ENCODE data around the gene TTLL11. TPM values are rescaled to one million over a fixed set of nuclear protein-coding genes. Genes with fewer than 3 reads are reported as not detected.

TTLL11 gene
- total RNA-seq, 1 experiment from 2014 or later, result 3.8 TPM

DNA sequence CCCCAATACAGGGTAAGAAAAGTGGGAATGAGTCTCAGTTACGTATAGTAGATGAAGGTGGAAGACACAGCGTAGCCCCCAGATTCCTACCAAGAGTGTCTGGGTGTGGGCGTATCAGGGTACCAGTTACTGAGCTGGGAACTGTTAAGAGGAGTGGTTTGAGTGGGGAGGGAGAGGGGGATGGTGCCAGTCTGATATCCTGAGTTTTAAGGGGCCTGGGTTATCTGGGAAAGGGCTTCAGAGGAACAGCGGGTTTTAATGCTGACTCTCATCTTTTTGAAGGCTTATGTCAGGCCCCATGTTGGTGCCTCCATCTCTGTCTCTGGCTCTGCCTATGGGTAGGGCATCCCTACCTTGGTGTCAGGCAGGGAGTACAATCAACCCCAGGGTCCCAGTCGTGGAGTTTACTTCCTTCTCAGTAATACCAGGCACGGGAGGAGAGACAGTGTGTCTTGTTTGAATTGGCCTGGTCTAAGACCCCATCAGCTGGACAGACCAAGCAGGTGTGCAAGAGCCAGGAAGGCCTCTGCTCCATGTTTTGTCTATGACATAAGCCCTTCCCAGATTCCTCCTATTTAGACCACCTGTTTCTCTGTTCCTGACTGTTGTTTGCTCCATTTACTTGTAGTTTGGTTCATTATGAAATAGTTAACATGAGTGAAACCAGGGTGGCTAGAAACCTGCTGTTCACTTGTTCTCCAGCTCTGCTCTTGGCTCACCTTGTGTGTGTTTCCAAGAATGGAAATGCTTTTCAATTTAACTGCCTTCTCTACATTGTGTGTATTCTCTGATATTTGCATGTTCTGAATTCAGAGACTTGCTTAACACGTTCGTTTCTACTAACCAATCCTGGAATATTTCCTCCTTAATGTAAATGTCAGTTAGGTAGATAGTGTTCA is 316.1 kb downstream of the TTLL11 start:
- DNase-seq (ENCODE audit: low read depth in 1 of 2, low spot score in 2 of 2), result no peak
- Histone ChIP-seq H3K27me3 (replicated peaks) (no peaks in the 10 kb centered on the region), H3K4me1 (replicated peaks) (peaks cover 1% of the 10 kb centered on the region), H3K36me3 (no peaks in the 10 kb centered on the region), H3K9me3 (replicated peaks) (no peaks in the 10 kb centered on the region), H3K27ac (no peak overlapping the region), H3K4me3 (no peak overlapping the region)

- Histone ChIP-seq H3K36me3 (no peaks in the 10 kb centered on the region), H3K9me3 (replicated peaks) (no peaks in the 10 kb centered on the region)
- no peak for DNase-seq (ENCODE audit: low read depth in 1 of 2, low spot score in 2 of 2)
These were observed 316.9 kb downstream of the TTLL11 start for GRCh38 chr9:121776001-121776738.

GRCh38 chr9:121774715-121775613 is 318.1 kb downstream of the TTLL11 start:
- no peak overlapping the region for H3K27ac ChIP-seq
- H3K4me3 ChIP-seq, result no peak overlapping the region
- H3K4me1 ChIP-seq (replicated peaks), result peaks cover 19% of the 10 kb centered on the region
- no peaks in the 10 kb centered on the region for H3K36me3 ChIP-seq
- no peaks in the 10 kb centered on the region for H3K9me3 ChIP-seq (replicated peaks)
- DNase-seq (ENCODE audit: low read depth in 1 of 2, low spot score in 2 of 2), result no peak
- H3K27me3 ChIP-seq (replicated peaks), result no peaks in the 10 kb centered on the region

More at GRCh38 chr9:121776001-121776738, 316.9 kb downstream of the TTLL11 start:
- Histone ChIP-seq H3K4me3 (no peak overlapping the region), H3K27me3 (replicated peaks) (no peaks in the 10 kb centered on the region), H3K27ac (no peak overlapping the region), H3K4me1 (replicated peaks) (peaks cover 10% of the 10 kb centered on the region)

DNA sequence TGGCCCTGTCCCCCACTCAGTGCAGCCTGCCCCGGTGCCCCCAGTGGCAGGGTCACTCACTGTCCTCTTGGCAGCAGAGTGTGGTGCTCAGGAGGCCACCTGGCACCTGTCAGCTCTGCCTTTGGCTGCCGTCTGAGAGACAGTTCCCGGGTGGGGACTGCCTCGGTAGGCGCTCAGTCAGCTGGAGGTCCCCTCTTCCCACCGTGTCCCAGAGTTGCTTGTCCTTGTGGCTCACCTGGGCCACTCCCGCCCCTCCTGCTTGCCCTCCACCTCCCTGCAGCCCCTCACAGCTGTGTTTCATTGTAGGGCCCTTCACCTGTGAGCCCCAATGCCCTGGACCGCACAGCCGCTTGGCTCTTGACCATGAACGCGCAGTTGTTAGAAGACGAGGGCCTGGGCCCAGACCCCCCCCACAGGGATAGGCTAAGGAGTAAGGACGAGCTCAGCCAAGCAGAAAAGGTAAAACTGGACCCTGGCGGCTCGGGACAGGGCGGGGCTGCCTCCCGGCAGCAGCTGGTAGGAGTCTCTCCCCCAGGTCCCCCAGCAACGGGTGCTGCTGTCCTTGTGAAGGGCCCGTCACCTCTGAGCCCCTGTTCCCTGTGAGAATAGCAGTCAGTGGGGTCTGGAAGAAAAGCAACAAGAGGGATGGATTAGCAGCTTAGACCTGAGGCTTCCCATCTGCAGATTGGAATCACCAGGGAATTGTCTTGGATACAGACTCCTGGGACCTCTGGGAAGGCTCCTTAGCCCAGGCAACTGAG is 319.0 kb downstream of the TTLL11 start:
- no peak for DNase-seq (ENCODE audit: low read depth in 1 of 2, low spot score in 2 of 2)
- Histone ChIP-seq H3K9me3 (replicated peaks) (no peaks in the 10 kb centered on the region), H3K36me3 (no peaks in the 10 kb centered on the region), H3K27me3 (replicated peaks) (no peaks in the 10 kb centered on the region), H3K27ac (no peak overlapping the region), H3K4me1 (replicated peaks) (peaks cover 19% of the 10 kb centered on the region), H3K4me3 (no peak overlapping the region)

GRCh38 chr9:121773286-121773953 is 319.7 kb downstream of the TTLL11 start:
- Histone ChIP-seq H3K4me3 (no peak overlapping the region), H3K27me3 (replicated peaks) (no peaks in the 10 kb centered on the region), H3K9me3 (replicated peaks) (no peaks in the 10 kb centered on the region), H3K27ac (no peak overlapping the region), H3K36me3 (no peaks in the 10 kb centered on the region), H3K4me1 (replicated peaks) (peaks cover 19% of the 10 kb centered on the region)
- no peak for DNase-seq (ENCODE audit: low read depth in 1 of 2, low spot score in 2 of 2)

GRCh38 chr9:121772600-121773285 is 320.4 kb downstream of the TTLL11 start:
- DNase-seq (ENCODE audit: low read depth in 1 of 2, low spot score in 2 of 2), result no peak
- H3K9me3 ChIP-seq (replicated peaks), result no peaks in the 10 kb centered on the region
- no peaks in the 10 kb centered on the region for H3K27me3 ChIP-seq (replicated peaks)
- H3K36me3 ChIP-seq, result no peaks in the 10 kb centered on the region
- no peak overlapping the region for H3K4me3 ChIP-seq
- H3K4me1 ChIP-seq (replicated peaks), result peaks cover 19% of the 10 kb centered on the region
- H3K27ac ChIP-seq, result no peak overlapping the region

Other genes with a start within 250 kb of the TTLL11 start
- gene NDUFA8, start 66.5 kb upstream of the TTLL11 start, total RNA-seq (2014; rRNA removed; shearing (Covaris generic)), result 38.5 and 47.8 TPM in 2 replicates
- gene MORN5, start 66.6 kb upstream of the TTLL11 start, total RNA-seq (2014; rRNA removed; shearing (Covaris generic)), result not detected in 2 replicates
- 4.6 and 6.4 TPM in 2 replicates for gene LHX6, start 135.6 kb upstream of the TTLL11 start, total RNA-seq (2014; rRNA removed; shearing (Covaris generic))
- gene RBM18, start 171.5 kb upstream of the TTLL11 start, total RNA-seq (2014; rRNA removed; shearing (Covaris generic)), result 9.8 and 17.6 TPM in 2 replicates
- 21.8 and 26.6 TPM in 2 replicates for gene MRRF, start 171.6 kb upstream of the TTLL11 start, total RNA-seq (2014; rRNA removed; shearing (Covaris generic))